ENCODE results near the gene ARHGEF7.

GRCh38 chr13:111341886-111342285 is 226.8 kb downstream of the ARHGEF7 start:
- TF ChIP-seq CTCF (IDR thresholded peaks at IDR 0.05) = no peak
- TF ChIP-seq POLR2A (IDR thresholded peaks at IDR 0.05) = no peak
